ENCODE measurements around the gene CD2BP2.
"Not testable (repeated sequence)": the region's sequence is repeated elsewhere in the genome, so short reads cannot be mapped to it uniquely, and the experiment has no call there.

CD2BP2 gene

DNA sequence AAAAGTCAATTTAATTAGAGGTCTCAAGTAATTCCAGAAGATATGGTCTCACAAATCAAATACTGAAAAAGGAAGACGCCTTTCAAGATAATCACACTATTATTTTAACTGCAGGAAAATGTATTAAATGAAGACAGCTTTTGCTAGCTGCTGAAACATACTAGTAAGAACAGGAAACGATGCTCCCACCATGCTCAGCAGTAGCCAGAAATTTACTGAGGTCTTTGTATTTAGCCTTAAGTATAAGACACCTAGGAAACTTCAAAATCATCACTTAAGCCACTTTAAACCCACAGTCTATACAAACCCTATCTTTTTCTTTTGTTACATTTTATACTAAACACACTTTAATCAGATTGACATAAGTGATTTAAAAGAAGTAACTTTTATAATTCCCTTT, 36.5 kb downstream of the CD2BP2 start:
- not testable (repeated sequence) for DNase-seq (ENCODE audit: low read depth); H3K4me3 ChIP-seq (ENCODE audit: control insufficient read depth, low read depth, low read length)

GRCh38 chr16:30310937-30311336, 44.2 kb downstream of the CD2BP2 start:
- H3K4me3 ChIP-seq (ENCODE audit: control insufficient read depth, low read depth, low read length); DNase-seq (ENCODE audit: low read depth): not testable (repeated sequence)

DNA sequence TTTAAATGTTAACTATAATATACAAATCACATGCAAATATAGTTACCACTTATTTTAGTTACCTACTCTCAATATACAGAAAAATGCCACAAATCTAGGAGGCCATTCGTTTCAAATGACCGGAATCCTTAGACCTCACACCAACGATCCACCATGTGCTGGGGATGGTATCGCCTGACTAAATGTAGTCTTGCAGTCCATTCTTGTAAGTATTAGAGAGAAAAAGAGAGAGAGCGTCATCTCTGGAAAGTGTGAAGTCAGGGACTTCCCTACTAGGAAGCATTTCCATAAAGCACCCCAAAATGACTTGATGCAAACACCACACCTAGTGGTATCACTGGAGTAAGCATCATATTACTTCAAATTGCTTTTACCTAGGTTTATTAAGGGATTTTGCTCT, 45.9 kb downstream of the CD2BP2 start:
- not testable (repeated sequence) for H3K4me3 ChIP-seq (ENCODE audit: control insufficient read depth, low read depth, low read length); DNase-seq (ENCODE audit: low read depth)

Data from AG09309 (cell line).